Heart left ventricle (tissue), 16 donors: ENCODE data around the gene KRTAP2-3. TPM values are rescaled to one million over a fixed set of nuclear protein-coding genes. Genes with fewer than 3 reads are reported as not detected.

Experiments
- ATAC-seq, 4 donors: fragments of 200-7000 bp; cut with Tn5 transposase; one replicate each; pipeline ENCODE4 v1.9.1; 2020 to 2022; ENCODE audit warnings: moderate library complexity in 4 of 4, mild to moderate bottlenecking in 3 of 4, moderate number of reproducible peaks in 1 of 4
- DNase-seq, 5 donors: peaks; one replicate each; pipeline ENCODE4 v3.0.0-alpha.2; 2020
- H3K27ac ChIP-seq, 12 donors: fragments of 200-600 bp; sonication (generic) in 4 of 12; one replicate each; pipeline versions ENCODE4 v1.5.0 to v1.8.0; 2016 to 2022; ENCODE audit warnings: mild to moderate bottlenecking in 2 of 12
- H3K27me3 ChIP-seq, 9 donors: fragments of 200-600 bp; sonication (generic) in 2 of 9; one replicate each; pipeline versions ENCODE4 v1.5.1 to v1.8.0; 2016 to 2022; ENCODE audit warnings: mild to moderate bottlenecking in 3 of 9
- H3K36me3 ChIP-seq, 9 donors: fragments of 200-600 bp; sonication (generic) in 2 of 9; one replicate each; pipeline versions ENCODE4 v1.5.0 to v1.8.0; 2018 to 2022; ENCODE audit warnings: mild to moderate bottlenecking in 2 of 9
- H3K4me1 ChIP-seq, 12 donors: fragments of 200-600 bp; sonication (generic) in 4 of 12; one replicate each; pipeline versions ENCODE4 v1.5.0 to v1.8.0; 2016 to 2022; ENCODE audit warnings: mild to moderate bottlenecking in 3 of 12
- H3K4me3 ChIP-seq, 12 donors: fragments of 200-600 bp; sonication (generic) in 4 of 12; one replicate each; pipeline versions ENCODE4 v1.5.0 to v1.8.0; 2017 to 2022; ENCODE audit warnings: mild to moderate bottlenecking in 9 of 12, moderate library complexity in 4 of 12
- H3K9me3 ChIP-seq, 12 donors: fragments of 200-600 bp; sonication (generic) in 4 of 12; one replicate each; pipeline versions ENCODE4 v1.5.0 to v1.8.0; 2016 to 2022; ENCODE audit warnings: mild to moderate bottlenecking in 1 of 12
- POLR2A ChIP-seq, 2 donors: fragments of 450-650 bp; IDR thresholded peaks; one replicate each; pipeline ENCODE4 v1.6.1; 2017; ENCODE audit warnings: antibody characterized with exemption in 2 of 2, mild to moderate bottlenecking in 2 of 2, moderate library complexity in 2 of 2
- WGBS, 4 donors: extraction: QIAGEN DNeasy Blood & Tissue Kit in 2 of 4; methylation state at CpG; one replicate each; pipeline versions ENCODE4 v1.1.5 to v1.1.7; 2013 to 2018; 5-methylcytosine and 5-hydroxymethylcytosine counted together
- intact Hi-C, 10 donors: fragments of 100-400 bp; cut with DNase I; formaldehyde crosslinking; loops; one replicate each; pipeline versions ENCODE4 v1.11.1 to v1.14.2; 2022
- polyA plus RNA-seq, 2 donors: library from polyadenylated mRNA; stranded (reverse); fragments of 200-250 nt; gene quantifications; one replicate each; pipeline ENCODE4 v1.2.3, GENCODE V29; 2013
- total RNA-seq, 9 donors: library from RNA; depleted of rRNA in 2 of 9; stranded (reverse); fragments of >200 nt in 2 of 9; fragmentation: NEBNext Ultra II Directional in 3 of 9; extraction: Animal tissue kit (Norgen Biotek cat#: 25700) in 3 of 9; gene quantifications; one replicate each; pipeline versions ENCODE4 v1.1.0 to v1.2.4, GENCODE V29; 2016 to 2023
- TF ChIP-seq, protein P1 (sequence below), 12 donors: fragments of 200-600 bp; sonication (generic) in 4 of 12; IDR thresholded peaks; one replicate each; pipeline versions ENCODE4 v1.5.0 to v1.8.0; 2018 to 2022; ENCODE audit warnings: antibody characterized with exemption in 12 of 12, mild to moderate bottlenecking in 5 of 12
- donor health status: ischemic (EF 13 %, LVEDD 7.1; RV severe dilation, severe dysfunction).
- donor health status: healthy with polysubstance abuse.
- donor health status: DM: no; HTN: yes; CAD: no.
- donor health status: DM: no; HTN: no; CAD: no.
- donor health status: ischemic (EF 25% LVEDD 6.9; RV normal size, moderate dysfunction).
- donor health status: ischemic (EF 25% LVEDD 5.7; RV mildly dilated, moderate dysfunction).
- donor health status: healthy.
- donor health status: DM: yes; HTN: yes; CAD: no.
- donor health status: ischemic (EF 35%, LVEDD 5.7; RV mildly dilated, moderate dysfunction).
- donor health status: nonischemic (EF 11% LVEDD 7.7; RV severe dilation, severe dysfunction).
- donor health status: DM: yes; HTN: yes; CAD: no.
- donor health status: PGD.
- donor health status: ischemic (EF 29% LVEDD 5.4; RV normal size, mild dysfunction).
- donor health status: nonischemic (EF 23%, LVEDD 6.1; RV moderate dilation, normal function).

Gene KRTAP2-3
- total and polyA plus RNA-seq, 11 donors, result not detected

DNA sequence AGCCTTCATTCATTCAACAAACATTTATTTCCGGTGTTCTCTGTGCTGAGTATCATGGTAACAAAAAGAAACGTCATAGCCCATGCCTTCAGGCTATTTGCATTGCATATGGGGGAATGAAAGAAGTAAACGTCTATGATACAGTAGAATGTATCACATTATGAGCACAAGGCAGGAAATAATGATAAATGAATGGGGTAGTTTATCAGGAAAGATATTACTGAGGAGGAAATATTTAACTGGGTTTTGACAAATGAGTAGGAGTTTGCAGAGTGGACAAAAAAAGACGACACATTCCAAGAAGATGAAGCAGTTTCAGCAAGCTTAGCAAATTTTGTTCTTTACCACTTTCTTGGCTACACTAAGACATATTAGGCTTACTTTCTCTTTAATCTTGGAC lies 22.7 kb upstream of the KRTAP2-3 start:
- H3K36me3 ChIP-seq, result no peaks in the 10 kb centered on the region
- H3K27ac ChIP-seq, result no peak overlapping the region
- peaks cover 0 to 7% (median 0%) of the 10 kb centered on the region in 9 donors for H3K27me3 ChIP-seq
- ATAC-seq (no peak), DNase-seq (no peak)
- intact Hi-C loops, result no loop called here
- H3K4me3 ChIP-seq, result no peak overlapping the region
- no peaks in the 10 kb centered on the region for H3K9me3 ChIP-seq
- H3K4me1 ChIP-seq, result no peaks in the 10 kb centered on the region
- TF ChIP-seq, protein P1, sequence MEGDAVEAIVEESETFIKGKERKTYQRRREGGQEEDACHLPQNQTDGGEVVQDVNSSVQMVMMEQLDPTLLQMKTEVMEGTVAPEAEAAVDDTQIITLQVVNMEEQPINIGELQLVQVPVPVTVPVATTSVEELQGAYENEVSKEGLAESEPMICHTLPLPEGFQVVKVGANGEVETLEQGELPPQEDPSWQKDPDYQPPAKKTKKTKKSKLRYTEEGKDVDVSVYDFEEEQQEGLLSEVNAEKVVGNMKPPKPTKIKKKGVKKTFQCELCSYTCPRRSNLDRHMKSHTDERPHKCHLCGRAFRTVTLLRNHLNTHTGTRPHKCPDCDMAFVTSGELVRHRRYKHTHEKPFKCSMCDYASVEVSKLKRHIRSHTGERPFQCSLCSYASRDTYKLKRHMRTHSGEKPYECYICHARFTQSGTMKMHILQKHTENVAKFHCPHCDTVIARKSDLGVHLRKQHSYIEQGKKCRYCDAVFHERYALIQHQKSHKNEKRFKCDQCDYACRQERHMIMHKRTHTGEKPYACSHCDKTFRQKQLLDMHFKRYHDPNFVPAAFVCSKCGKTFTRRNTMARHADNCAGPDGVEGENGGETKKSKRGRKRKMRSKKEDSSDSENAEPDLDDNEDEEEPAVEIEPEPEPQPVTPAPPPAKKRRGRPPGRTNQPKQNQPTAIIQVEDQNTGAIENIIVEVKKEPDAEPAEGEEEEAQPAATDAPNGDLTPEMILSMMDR (IDR thresholded peaks at IDR 0.05), result no peak
- TF ChIP-seq POLR2A (IDR thresholded peaks at IDR 0.05), result no peak
- 38 to 59% (median 43%) methylated on average over 4 of the region's 4 CpGs for WGBS, 4 donors

DNA sequence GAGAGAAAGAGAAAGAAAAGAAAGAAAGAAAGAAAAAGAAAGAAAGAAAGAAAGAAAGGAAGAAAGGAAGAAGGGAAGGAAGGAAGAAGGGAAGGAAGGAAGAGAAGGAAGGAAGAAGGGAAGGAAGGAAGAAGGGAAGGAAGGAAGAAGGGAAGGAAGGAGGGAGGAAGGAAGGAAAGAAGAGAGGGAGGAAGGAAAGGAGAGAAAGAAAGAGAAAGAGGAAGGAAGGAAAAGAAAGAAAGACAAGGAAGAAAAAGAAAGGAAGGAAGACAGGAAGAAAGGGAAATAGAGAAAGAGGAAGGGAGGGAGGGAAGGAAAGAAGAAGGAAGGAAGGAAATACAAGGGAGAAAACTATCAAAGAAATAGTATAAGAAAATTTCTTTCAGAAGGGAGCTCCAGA lies 16.9 kb upstream of the KRTAP2-3 start:
- Histone ChIP-seq H3K36me3 (no peaks in the 10 kb centered on the region), H3K9me3 (no peaks in the 10 kb centered on the region), H3K27ac (no peak overlapping the region), H3K27me3 (peaks cover 0 to 25% (median 3%) of the 10 kb centered on the region in 9 donors), H3K4me3 (no peak overlapping the region), H3K4me1 (no peaks in the 10 kb centered on the region)
- no peak for TF ChIP-seq POLR2A (IDR thresholded peaks at IDR 0.05)
- TF ChIP-seq, protein P1 (IDR thresholded peaks at IDR 0.05), result no peak
- ATAC-seq, result no peak
- no peak for DNase-seq
- intact Hi-C loops, result no loop called here

DNA sequence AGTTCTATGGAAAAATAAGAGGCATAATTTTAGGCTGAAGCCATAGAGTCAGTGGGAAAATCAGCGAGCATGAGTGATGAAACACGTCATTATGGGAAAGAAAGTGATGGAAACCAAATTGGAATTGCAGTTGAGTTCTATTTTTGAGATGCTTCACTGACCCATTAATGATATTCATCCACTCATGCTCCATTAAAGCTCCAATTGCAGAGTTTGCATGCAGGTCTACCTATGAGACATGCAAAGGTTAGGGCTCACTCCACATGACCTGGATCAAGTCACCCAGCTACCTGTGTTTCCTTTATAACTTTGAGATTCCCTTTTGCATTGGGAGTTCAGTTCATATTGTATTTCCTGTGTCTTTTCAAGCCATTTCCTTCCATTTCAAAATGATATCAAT lies 13.8 kb upstream of the KRTAP2-3 start:
- H3K9me3 ChIP-seq, result no peaks in the 10 kb centered on the region
- H3K36me3 ChIP-seq, result no peaks in the 10 kb centered on the region
- no peak overlapping the region for H3K27ac ChIP-seq
- H3K27me3 ChIP-seq, result peaks cover 0 to 25% (median 0%) of the 10 kb centered on the region in 9 donors
- no peak for TF ChIP-seq POLR2A (IDR thresholded peaks at IDR 0.05)
- TF ChIP-seq, protein P1 (IDR thresholded peaks at IDR 0.05), result no peak
- DNase-seq (no peak), ATAC-seq (no peak)
- H3K4me1 ChIP-seq, result no peaks in the 10 kb centered on the region
- intact Hi-C loops, result no loop called here
- 77 to 89% (median 80%) methylated on average over 2 of the region's 2 CpGs for WGBS, 4 donors
- no peak overlapping the region for H3K4me3 ChIP-seq

DNA sequence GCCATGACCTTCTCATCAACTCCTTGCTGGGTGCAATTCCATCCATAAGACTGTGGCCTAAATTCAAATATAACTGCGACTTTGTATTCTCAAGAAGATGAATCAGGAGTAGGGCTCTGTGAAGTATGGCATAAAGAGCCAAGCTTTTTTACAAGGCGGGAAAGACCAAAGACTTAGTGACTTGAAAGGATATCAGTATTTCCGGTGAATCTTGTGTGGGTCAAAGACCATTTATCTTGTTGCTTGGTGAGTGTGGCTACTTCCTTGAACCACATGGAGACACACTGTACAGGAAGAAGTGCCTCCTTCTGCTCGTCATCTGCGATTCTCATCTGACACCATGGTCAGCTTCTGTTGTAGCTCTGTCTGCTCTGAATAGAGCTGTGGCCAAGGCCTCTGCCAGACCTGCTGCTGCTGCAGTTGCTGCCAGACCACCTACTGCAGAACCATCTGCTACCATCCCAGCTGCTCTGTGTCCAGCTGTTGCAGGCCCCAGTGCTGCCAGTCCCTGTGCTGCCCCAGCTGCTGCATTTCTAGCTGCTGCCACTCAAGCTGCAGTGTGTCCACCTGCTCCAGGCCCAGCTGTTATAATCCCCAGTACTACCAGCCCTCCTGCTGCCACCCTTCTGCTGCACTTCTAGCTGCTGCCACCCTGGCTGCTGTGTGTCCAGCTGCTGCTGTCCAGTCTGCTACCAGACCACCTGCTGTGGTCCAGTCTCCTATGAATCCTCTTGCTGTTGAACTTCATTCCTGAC lies 11.9 kb upstream of the KRTAP2-3 start:
- no peak for ATAC-seq
- no peak overlapping the region for H3K27ac ChIP-seq
- no peak for TF ChIP-seq POLR2A (IDR thresholded peaks at IDR 0.05)
- TF ChIP-seq, protein P1 (IDR thresholded peaks at IDR 0.05), result no peak
- H3K4me1 ChIP-seq, result no peaks in the 10 kb centered on the region
- no peaks in the 10 kb centered on the region for H3K36me3 ChIP-seq
- peaks cover 0 to 20% (median 0%) of the 10 kb centered on the region in 9 donors for H3K27me3 ChIP-seq
- DNase-seq, result no peak
- H3K9me3 ChIP-seq, result no peaks in the 10 kb centered on the region
- 69 to 84% (median 79%) methylated on average over 5 of the region's 5 CpGs for WGBS, 4 donors
- intact Hi-C loops, result no loop called here
- H3K4me3 ChIP-seq, result no peak overlapping the region
